Subcutaneous adipose tissue (tissue), 4 donors: ENCODE results near the gene CNKSR3. TPM values are rescaled to one million over a fixed set of nuclear protein-coding genes. Genes with fewer than 3 reads are reported as not detected.

Experiments used
- total RNA-seq, 4 donors: library from RNA; depleted of rRNA; stranded (reverse); fragments of >200 nt; gene quantifications; one replicate each; pipeline ENCODE4 v1.1.0, GENCODE V29; 2016
- TF ChIP-seq, protein P1 (sequence below): fragments of 450-650 bp; IDR thresholded peaks from one replicate; pipeline ENCODE4 v1.5.1; 2016; ENCODE audit warnings: low read depth, mild to moderate bottlenecking, control low read depth, antibody characterized with exemption, moderate library complexity

CNKSR3 gene
- total RNA-seq, 4 donors from 2014 or later = 2.4 to 5.5 (median 3.3) TPM

DNA sequence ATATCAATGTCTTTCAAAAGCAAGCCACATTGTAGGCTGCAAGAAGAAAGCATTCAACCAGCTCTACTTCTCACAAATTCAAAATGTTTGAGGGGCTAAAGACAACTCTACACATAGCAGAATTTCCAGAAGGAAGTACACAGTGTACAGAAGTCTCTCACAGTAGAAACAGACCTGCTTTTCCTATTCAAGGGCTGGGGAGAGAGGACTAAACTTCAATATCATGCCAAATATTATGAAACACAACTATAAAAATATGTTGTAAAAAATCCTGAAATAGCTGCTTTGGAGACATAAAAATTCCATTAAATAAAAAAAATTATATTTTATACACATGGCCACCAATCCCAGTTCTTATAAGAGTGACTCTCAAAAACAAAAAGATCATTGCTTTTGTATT, 83.0 kb downstream of the CNKSR3 start:
- TF ChIP-seq, protein P1, sequence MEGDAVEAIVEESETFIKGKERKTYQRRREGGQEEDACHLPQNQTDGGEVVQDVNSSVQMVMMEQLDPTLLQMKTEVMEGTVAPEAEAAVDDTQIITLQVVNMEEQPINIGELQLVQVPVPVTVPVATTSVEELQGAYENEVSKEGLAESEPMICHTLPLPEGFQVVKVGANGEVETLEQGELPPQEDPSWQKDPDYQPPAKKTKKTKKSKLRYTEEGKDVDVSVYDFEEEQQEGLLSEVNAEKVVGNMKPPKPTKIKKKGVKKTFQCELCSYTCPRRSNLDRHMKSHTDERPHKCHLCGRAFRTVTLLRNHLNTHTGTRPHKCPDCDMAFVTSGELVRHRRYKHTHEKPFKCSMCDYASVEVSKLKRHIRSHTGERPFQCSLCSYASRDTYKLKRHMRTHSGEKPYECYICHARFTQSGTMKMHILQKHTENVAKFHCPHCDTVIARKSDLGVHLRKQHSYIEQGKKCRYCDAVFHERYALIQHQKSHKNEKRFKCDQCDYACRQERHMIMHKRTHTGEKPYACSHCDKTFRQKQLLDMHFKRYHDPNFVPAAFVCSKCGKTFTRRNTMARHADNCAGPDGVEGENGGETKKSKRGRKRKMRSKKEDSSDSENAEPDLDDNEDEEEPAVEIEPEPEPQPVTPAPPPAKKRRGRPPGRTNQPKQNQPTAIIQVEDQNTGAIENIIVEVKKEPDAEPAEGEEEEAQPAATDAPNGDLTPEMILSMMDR = no peak

DNA sequence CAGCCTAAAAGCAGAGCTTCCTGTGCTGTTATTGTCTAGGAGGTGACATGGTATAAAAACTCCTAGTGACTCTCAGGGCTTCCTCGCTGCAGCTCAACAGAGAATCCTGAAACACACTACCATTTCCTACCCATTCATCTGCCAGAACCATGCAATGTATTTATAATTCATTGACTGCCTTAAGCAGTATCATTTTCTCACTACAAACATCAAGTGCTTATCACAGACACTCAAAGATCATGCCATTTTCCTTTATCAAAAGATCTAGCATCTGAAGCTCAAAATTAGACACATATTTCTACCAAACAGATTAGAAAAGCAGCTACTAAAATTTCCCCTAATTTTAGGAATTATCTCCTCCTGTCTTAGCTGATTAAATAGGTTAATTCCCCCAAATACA, 83.5 kb downstream of the CNKSR3 start:
- TF ChIP-seq, protein P1 = no peak

DNA sequence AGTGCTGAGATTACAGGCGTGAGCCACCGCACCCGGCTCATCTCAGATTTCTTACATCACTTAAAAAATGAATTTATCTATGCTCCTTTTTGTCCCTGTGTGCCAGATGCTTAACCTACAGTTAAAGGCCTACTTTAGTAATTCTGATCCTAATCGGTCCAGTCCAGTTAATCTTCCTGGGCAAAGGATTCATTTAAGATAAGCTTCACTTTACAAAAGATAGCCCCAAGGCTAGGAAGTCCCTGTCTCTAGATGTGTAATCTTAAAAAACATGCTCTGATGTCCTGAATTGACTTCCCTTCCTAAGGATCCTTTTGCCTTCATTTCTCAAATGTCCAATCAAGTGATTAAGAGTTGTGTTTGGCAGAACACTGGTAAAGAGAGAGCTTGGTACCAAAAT, 85.5 kb downstream of the CNKSR3 start:
- TF ChIP-seq, protein P1 = no peak

DNA sequence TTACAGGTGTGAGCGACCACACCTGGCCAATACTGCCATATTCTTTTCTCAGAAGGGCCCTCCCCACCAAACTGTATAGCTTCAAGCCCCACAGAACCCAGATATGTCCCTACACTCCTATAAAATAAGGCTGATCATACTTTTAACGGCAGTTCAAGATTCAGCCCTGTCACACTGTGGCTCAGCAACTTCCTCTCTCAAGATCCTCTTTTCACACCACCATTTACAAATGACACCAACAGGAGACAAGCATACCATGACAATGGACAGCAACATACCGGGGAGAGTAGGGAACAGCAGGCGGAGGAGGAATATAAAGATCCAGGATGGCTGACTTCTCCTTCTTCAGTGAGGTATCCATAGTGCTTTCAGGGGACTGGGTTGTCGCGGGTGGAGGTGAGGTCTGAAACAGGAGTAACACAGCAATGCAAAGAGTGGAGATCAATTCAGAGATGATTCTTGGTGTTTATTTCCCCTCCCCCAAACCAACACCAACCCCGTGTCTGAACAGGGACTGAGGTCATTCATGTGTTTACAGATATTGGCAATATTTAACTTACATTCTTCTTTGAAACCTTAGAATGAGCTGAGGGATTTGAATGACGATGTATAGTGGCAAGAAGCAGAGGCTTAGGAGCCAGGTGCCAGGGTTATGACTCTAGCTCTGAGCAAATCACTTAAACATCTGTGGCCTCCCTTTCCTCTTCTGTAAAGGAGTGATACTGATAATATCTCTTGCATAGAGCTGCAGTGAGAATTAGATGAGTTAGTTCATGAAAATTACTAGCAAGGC, 96.3 kb downstream of the CNKSR3 start:
- TF ChIP-seq, protein P1 = no peak

DNA sequence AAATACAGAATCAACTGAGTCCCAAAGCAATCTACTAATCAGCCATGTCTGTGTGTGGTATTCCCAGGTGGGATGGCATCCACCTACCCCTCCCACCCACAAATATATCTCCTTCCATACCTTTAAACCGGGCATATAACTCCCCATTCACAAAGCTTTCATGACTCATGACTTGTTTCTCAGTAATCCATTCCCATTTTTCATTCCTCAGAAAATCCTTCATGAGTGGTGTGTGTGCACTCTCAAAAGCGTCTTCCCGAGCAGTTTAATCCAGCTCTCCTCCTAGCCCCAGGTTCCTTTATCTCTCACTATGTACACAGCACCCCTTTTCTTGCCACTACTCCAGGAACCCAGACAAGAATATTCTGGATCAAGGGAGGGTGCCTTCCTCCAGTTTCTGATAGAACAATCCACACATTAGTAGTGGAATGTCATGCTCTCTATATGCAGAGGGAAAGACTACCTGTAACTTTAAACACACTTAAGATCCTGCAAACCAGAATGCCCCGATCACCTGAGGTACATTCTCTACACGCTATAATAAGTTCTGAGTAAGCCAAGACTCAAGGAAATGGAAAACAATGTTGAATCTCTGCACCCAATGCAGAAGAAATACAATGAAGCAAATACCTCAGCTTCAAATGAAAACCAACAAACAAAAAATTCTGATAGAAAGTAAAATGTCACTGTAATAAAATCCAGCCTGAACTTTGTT, 98.2 kb downstream of the CNKSR3 start:
- TF ChIP-seq, protein P1 = no peak

DNA sequence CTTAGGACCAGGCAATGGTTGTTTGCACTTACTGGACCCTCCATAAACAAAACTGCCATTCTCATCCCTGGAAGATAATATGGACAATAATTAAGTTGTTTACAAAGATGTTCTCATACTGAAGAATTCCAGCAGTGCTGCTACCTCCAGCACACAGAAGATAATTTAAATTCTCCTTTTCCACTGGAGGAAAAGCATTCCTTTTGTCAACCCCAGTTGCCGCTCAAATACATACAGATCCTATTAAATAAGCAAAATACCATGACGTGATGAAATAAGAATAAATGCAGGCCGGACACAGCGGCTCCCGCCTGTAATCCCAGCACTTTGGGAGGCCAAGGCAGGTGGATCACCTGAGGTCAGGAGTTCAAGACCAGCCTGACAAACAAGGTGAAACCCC, 99.4 kb downstream of the CNKSR3 start:
- TF ChIP-seq, protein P1 = no peak

DNA sequence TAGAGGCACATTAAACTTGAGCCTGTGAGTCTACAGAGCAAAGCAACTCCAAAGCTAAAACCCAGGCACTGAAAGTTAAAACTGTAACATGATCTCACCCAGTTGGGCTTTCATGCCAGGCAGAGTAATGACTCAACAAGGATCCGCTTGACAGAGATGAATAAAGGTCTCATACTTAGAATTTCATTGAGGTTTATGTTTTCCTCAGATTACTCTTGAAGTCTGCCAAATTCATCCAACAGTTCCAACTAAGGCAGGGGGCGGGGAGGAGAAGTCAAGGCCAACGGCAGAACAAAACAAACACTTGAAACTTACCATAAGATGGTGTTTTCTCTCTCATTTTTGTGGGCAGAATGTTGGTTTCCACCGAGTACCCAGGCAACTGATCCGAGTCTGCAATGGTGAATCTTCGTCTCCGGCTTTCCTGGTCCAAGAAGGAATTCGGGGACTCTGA, 99.8 kb downstream of the CNKSR3 start:
- TF ChIP-seq, protein P1 = no peak
